ENCODE data around the gene WBP4.
"Not testable (repeated sequence)": the region's sequence is repeated elsewhere in the genome, so short reads cannot be mapped to it uniquely, and the experiment has no call there.

The WBP4 gene

DNA sequence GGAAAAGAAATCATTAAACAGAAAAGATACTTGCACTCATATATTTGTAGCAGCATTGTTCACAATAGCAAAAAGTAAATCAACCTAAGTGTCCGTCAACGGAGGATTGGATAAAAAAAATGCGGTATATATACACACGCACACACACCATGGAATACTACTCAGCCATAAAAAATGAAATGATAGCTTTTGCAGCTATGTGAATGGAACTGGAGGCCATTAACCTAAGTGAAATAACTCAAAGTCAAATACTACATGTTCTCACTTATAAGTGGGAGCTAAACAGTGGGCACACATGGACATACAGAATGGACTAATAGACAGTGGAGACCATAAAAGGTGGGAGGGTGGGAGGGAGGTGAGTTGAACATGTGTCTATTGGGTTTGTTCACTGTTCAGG, 18.4 kb downstream of the WBP4 start:
- peaks cover 0 to 2% of the 10 kb centered on the region in 2 donors for H3K9me3 Mint-ChIP-seq
- H3K27ac Mint-ChIP-seq: no peak overlapping the region
- DNase-seq (no peak), ATAC-seq (replicated peaks) (no peak)
- peaks cover 0 to 4% of the 10 kb centered on the region in 2 donors for H3K4me1 Mint-ChIP-seq
- no peaks in the 10 kb centered on the region for H3K27me3 Mint-ChIP-seq
- H3K4me3 Mint-ChIP-seq: no peak overlapping the region
- H3K36me3 Mint-ChIP-seq: peaks cover 40 to 59% of the 10 kb centered on the region in 2 donors

DNA sequence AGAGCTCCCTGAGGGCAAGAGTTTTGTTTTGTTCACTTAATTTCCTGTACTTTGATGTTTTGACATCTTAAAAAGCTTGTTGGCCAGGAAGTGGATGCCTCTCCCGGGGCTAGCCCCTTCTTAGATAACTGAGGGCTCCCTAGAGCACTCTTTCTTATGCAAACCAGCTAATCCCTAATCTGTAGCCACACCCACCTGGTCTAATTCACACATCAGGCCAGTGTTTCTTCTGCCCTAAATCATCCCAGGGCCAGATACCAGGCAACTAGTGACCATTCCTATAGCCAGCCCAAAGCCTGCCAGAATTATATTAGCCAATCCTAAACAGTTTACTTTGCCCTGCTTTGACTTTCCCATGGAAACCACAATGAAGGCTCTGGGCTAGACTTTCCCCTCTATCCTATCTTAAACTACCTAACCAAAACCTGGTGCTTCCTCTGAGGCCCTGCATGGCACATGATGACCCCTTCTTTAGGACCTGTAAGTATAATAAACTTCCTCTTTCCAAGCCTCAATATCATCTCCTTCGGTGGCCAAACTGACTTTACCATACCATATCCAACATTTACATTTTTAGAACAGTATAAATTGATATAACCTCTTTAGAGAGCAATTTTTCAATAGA, 24.8 kb downstream of the WBP4 start:
- ATAC-seq (replicated peaks) (no peak), DNase-seq (no peak)
- Mint-ChIP-seq H3K9me3 (no peaks in the 10 kb centered on the region), H3K36me3 (peaks cover 4 to 32% of the 10 kb centered on the region in 2 donors), H3K4me1 (peaks cover 2 to 7% of the 10 kb centered on the region in 2 donors), H3K4me3 (no peak overlapping the region), H3K27ac (no peak overlapping the region), H3K27me3 (no peaks in the 10 kb centered on the region)

DNA sequence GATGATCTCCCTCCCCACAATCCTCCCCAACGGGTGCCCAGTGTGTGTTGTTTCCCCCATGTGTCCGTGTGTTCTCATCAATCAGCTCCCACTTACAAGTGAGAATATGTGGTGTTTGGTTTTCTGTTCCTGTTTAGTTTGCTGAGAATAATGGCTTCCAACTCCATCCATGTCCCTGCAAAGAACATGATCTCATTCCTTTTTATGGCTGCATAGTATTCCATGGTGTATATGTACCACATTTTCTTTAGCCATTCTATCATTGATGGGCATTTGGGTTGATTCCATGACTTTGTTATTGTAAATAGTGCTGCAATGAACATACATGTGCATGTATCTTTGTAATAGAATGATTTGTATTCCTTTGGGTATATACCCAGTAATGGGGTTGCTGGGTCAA, 34.4 kb downstream of the WBP4 start:
- H3K27ac Mint-ChIP-seq; DNase-seq; H3K27me3 Mint-ChIP-seq; H3K36me3 Mint-ChIP-seq; ATAC-seq (replicated peaks); H3K9me3 Mint-ChIP-seq; H3K4me3 Mint-ChIP-seq; H3K4me1 Mint-ChIP-seq: not testable (repeated sequence)

DNA sequence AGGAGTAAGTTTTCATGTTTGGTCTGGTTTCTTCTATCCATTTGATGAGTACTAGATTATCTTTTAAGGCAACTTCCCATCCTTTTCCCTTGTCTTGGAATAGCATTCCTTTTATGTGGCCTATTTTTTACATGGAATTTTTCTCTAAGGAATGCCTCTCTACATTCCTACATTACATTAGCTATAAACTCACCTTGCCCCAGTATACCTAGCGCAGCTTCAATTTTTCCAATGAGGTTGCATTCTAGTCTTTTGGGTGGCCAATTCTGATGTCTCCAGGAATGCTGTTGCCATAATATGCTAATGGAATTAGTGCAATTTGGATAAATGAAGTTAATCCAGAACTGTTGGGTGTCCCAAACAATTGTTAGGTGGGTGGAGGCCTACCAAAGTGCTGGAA, 37.5 kb downstream of the WBP4 start:
- H3K4me3 Mint-ChIP-seq: no peak overlapping the region
- no peaks in the 10 kb centered on the region for H3K36me3 Mint-ChIP-seq
- no peak overlapping the region for H3K27ac Mint-ChIP-seq
- no peaks in the 10 kb centered on the region for H3K27me3 Mint-ChIP-seq
- no peaks in the 10 kb centered on the region for H3K4me1 Mint-ChIP-seq
- DNase-seq (no peak), ATAC-seq (replicated peaks) (no peak)
- H3K9me3 Mint-ChIP-seq: peaks cover 0 to 4% of the 10 kb centered on the region in 2 donors

DNA sequence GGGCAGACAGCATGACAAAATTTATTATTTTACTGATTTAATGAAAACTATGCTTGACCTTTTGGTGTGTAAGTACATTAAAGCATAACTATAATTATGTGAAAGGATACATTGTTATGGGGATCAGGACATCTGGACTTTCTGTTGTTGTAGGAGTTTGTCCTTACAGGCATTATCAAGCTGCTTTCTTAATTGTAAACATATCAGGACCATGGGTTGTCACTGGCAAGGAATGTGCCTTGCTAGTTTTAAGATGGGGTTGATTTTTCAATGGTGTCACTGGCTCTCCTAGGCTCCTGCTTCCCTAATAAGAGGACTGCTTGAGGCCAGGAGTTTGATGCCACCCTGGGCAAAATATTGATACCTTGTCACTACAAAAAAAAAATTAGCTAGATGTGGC, 38.7 kb downstream of the WBP4 start:
- Mint-ChIP-seq H3K27me3 (no peaks in the 10 kb centered on the region), H3K36me3 (no peaks in the 10 kb centered on the region), H3K4me3 (no peak overlapping the region), H3K27ac (no peak overlapping the region), H3K9me3 (peaks cover 0 to 4% of the 10 kb centered on the region in 2 donors), H3K4me1 (no peaks in the 10 kb centered on the region)
- DNase-seq (no peak), ATAC-seq (replicated peaks) (no peak)

DNA sequence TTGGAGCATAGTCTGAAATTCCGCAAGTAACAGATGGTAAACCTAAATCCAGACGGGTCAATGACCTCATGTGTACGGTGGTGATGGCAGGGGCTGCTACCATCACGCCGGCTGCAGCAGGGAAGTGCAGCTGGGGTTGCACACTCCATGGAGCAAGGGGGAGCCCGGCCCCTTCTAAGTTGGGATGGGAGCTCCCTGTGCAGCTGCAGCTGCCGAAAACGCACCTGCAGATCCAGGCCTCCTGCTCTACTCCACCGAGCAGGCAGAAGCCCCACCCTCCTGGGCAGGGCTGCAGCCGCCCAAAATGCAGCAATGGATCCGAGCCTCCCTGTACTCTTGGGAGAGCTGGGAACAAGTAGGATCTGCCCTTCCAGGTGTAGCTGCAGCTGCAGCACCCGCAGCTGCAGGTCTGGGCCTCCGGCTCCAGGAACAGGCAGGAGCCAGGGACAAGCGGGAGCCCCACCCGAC, 45.8 kb downstream of the WBP4 start:
- ATAC-seq (replicated peaks) (no peak), DNase-seq (no peak)
- Mint-ChIP-seq H3K27ac (no peak overlapping the region), H3K27me3 (no peaks in the 10 kb centered on the region), H3K4me1 (no peaks in the 10 kb centered on the region), H3K9me3 (no peaks in the 10 kb centered on the region), H3K4me3 (no peak overlapping the region), H3K36me3 (peaks cover 0 to 2% of the 10 kb centered on the region in 2 donors)

DNA sequence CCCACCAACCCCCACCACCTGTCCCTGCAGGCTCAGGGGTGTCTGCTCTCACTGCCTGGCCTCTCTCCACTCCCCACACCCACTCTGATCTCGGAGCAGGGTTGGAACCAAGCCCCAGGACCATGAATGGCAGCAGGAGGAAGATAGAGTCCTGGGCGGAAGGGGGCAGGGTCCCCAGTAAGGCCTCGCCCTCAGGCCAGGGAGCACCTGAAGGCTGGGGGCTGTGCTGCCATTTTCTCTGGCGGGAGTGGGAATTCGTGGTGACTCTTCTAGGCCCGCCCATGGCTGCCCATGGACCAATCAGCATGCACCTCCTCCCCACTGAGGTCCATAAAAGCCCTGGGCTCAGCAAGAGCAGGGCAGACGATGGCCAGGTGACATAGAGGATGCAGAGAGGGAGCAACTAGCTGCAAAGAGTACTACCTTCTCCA, 46.3 kb downstream of the WBP4 start:
- Mint-ChIP-seq H3K4me1 (no peaks in the 10 kb centered on the region), H3K4me3 (no peak overlapping the region), H3K36me3 (peaks cover 0 to 2% of the 10 kb centered on the region in 2 donors), H3K27ac (no peak overlapping the region), H3K27me3 (no peaks in the 10 kb centered on the region), H3K9me3 (no peaks in the 10 kb centered on the region)
- DNase-seq (no peak), ATAC-seq (replicated peaks) (no peak)

DNA sequence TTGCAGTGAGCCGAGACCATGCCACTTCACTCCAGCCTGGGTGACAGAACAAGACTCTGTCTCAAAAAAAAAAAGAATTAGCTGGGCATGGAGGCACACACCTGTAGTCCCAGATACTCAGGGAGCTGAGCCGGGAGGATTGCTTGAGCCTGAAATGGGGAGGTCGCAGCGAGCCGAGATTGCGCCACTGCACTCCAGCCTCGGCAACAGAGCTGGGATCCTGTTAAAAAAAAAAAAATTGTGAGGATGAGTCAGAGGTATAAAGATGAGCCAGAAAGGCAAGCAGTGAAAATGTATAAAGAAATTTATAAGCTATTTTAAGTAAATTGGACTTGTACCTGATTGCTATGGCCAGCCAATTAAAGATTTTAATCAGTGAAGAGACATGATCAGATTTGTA, 50.1 kb downstream of the WBP4 start:
- Mint-ChIP-seq H3K9me3 (no peaks in the 10 kb centered on the region), H3K36me3 (peaks cover 0 to 2% of the 10 kb centered on the region in 2 donors), H3K27ac (no peak overlapping the region), H3K27me3 (no peaks in the 10 kb centered on the region), H3K4me3 (no peak overlapping the region), H3K4me1 (no peaks in the 10 kb centered on the region)
- ATAC-seq (replicated peaks) (no peak), DNase-seq (no peak)

DNA sequence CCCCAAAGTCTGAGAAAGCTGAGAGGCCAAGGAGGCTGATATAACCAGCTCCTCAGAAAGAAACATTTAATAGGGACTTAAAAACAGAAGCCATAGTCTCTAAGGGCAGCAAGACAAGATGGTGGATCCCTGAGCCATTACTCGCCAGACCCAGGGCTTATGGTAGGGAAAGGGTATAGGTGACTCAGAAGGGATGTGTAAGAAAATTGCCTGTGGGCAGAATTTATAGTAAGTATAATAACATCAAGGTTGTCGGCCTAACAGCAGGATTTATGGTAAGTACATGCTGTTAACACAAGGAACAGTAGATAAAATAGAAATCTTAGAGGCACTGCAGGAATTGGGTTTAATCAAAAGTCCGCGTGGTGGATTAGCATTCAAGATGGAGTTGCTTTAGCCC, 56.6 kb downstream of the WBP4 start:
- Mint-ChIP-seq H3K9me3 (no peaks in the 10 kb centered on the region), H3K27ac (no peak overlapping the region), H3K27me3 (no peaks in the 10 kb centered on the region), H3K36me3 (no peaks in the 10 kb centered on the region), H3K4me1 (no peaks in the 10 kb centered on the region), H3K4me3 (no peak overlapping the region)
- DNase-seq (no peak), ATAC-seq (replicated peaks) (no peak)

DNA sequence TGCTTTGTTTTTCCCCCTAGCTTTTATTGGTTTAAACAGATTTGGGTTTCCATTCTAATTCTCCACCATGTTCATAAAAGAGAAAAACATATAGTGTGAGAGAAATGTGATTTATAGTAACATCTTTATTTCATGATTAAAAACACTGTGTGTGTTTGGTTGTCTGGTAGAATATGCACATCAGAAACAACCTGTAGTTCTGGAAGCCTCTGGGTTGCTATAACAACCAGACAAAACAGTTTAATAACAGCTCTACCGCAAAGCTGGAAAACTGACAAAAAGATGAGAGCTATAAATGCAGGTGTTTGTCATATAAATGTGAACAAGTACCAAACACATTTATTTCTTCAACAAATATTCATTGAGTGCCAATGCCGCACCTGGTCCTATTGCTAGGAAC, 61.5 kb downstream of the WBP4 start:
- Mint-ChIP-seq H3K27me3 (no peaks in the 10 kb centered on the region), H3K27ac (no peak overlapping the region), H3K4me1 (peaks cover 0 to under 1% of the 10 kb centered on the region in 2 donors), H3K36me3 (peaks cover 13 to 16% of the 10 kb centered on the region in 2 donors), H3K9me3 (peaks cover 0 to 2% of the 10 kb centered on the region in 2 donors), H3K4me3 (no peak overlapping the region)
- ATAC-seq (replicated peaks) (no peak), DNase-seq (no peak)

DNA sequence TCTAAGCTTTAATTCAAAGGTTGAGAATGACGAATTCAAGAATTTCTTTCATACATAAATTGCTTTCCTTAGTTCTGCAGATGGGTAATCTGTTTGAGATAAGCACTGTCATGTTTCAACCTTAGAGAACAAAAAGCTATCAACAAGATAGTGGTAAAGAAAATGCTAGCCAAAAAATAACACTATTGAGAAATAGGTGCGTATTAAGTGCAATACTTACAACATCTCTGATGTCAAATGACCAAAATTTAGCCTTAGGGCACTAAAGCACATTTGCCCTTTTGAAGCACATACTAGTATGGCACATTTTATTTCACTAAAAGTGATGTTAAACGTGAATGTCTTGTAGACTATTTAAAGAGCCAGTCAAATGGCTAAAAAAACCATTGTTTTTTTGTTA, 66.4 kb downstream of the WBP4 start:
- H3K4me1 Mint-ChIP-seq: peaks cover 19 to 25% of the 10 kb centered on the region in 2 donors
- H3K9me3 Mint-ChIP-seq: peaks cover 0 to 2% of the 10 kb centered on the region in 2 donors
- H3K4me3 Mint-ChIP-seq: no peak overlapping the region
- peaks cover 23 to 33% of the 10 kb centered on the region in 2 donors for H3K36me3 Mint-ChIP-seq
- ATAC-seq (replicated peaks) (no peak), DNase-seq (no peak)
- H3K27ac Mint-ChIP-seq: no peak overlapping the region
- no peaks in the 10 kb centered on the region for H3K27me3 Mint-ChIP-seq

DNA sequence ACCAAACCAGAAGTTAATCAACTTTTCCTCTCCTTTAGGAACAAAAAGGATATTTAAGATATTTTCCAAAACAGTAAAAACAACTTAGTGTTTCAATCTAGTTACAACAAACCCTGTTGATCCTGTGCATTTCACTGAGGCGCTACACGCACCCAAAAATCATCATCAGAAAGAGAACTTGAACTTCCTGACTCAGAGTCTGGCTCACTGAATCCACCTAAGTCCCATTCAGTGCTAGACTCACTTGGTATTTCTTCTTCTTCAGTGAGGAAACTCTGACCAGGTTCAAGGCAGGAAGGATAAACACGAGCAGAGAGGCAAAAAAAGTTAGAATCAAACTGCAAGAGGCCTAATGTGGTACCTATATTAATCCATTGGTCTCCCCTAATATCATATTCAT, 69.0 kb downstream of the WBP4 start:
- Mint-ChIP-seq H3K27me3 (no peaks in the 10 kb centered on the region), H3K36me3 (peaks cover 21 to 25% of the 10 kb centered on the region in 2 donors), H3K9me3 (peaks cover 0 to 2% of the 10 kb centered on the region in 2 donors), H3K27ac (no peak overlapping the region), H3K4me3 (peak overlapping the region; percentile 69 to 97), H3K4me1 (peaks cover 24 to 38% of the 10 kb centered on the region in 2 donors)
- no peak for DNase-seq
- no peak for ATAC-seq (replicated peaks)

DNA sequence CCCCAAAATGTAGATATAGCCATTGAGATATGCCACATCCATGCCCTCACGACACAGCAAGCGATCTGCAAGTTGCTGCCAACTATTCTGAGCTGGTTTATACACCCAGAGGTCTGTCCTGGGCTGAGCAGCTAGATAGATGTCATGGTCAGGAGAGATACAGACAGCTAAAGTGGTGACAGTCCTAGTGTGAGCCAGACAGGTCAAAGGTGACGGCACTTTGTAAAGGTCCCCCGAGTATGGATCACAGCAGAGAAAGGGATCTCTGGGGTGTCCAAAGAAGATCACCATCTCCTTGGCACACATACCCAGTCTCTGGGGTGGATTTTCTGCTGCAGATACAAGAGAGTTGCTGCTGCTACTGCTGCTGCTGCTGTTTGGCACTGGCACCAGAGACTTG, 69.9 kb downstream of the WBP4 start:
- H3K4me3 Mint-ChIP-seq: peak overlapping the region; percentile 69 to 97
- H3K4me1 Mint-ChIP-seq: peaks cover 24 to 38% of the 10 kb centered on the region in 2 donors
- H3K27me3 Mint-ChIP-seq; DNase-seq; ATAC-seq (replicated peaks); H3K27ac Mint-ChIP-seq; H3K9me3 Mint-ChIP-seq: not testable (repeated sequence)
- peaks cover 16 to 24% of the 10 kb centered on the region in 2 donors for H3K36me3 Mint-ChIP-seq

DNA sequence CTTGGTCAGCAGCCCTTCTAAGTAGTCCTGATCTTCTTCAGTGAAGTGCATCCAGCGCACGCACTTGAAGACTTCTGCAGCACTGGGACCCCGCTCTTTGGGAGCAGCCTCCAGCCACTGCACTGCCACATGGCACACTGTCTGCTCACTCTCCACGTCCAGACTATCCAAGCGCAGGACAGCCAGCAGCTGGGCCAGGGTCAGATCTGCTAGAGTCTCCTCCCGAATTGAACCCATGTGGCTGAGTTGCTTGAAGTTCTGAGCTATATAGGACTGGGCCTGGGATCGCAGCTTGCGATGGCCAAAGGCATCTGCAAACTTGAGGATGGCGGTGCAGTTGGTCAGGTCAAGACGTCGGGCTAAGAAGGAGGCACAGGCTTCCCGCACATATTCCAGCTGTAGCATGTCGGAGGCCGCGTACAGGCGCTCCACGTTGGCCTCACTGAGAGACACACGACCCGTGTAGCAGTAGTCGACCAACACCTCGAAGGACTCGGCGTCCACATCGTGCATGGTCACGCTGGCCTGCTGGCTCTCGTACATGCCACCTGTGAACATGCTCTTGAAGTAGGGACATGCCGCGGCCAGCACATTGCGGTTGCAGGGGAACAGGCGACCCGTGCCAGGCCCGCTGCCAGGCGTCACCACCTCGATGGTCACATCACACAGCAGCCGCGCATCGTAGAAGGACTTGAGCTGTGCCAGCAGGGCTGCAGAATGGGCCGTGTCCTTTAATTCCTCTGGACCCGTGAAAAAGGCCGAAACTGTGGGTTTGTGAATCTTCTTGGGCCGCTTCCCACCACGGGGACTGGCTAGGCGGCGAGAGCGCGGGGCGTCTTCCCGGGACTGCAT, 70.6 kb downstream of the WBP4 start:
- H3K9me3 Mint-ChIP-seq: not testable (repeated sequence)

More for the DNA sequence above, 70.6 kb downstream of the WBP4 start:
- not testable (repeated sequence) for DNase-seq, H3K27me3 Mint-ChIP-seq
- ATAC-seq (replicated peaks): peak; percentile 26 to 33
- Mint-ChIP-seq H3K36me3 (peaks cover 14 to 25% of the 10 kb centered on the region in 2 donors), H3K4me3 (peak overlapping the region; percentile 93 to 97), H3K27ac (peak overlapping the region; percentile 95), H3K4me1 (peaks cover 24 to 38% of the 10 kb centered on the region in 2 donors)

Data from stimulated activated naive B cell treated with anti-CD40 and anti-IgM and Interleukin-4, amounts not matched to agents 10 μg/mL and 1 μg/mL and 100 μg/mL, for 72 hours (primary cell).